NCI-H1048 (cell line): Measurements from ENCODE around the gene KIF13A.
"Not testable (repeated sequence)": the region's sequence is repeated elsewhere in the genome, so short reads cannot be mapped to it uniquely, and the experiment has no call there.

Experiments
- DNase-seq: peaks from one replicate; lab custom pipeline; 2025; lab: John Stamatoyannopoulos, UW

Gene KIF13A

DNA sequence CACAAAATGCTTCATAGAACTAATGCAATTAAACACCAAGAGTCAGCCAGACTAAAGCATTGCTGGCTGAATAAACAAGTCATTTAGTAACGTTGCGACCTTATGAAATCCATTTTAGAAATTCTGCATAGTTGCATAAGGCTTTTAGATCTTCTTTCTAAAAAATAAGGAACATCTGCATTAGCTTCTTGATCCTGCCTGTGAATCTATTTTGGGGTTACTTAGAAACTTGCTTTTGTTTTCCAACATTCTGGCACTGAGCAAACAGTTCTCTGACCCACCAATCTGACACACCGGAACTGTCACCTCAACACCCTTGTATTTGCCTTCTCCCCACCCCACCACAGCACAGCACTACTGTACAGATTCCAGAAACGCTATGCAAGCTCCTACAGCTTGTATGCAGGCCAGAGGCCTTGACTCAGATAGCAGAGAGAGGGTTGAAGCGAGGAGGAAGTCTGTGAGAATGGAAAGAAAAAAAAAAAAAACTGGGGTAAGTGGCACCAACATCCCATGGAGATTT is 55.0 kb downstream of the KIF13A start:
- no peak for DNase-seq

GRCh38 chr6:17931227-17931626 is 56.2 kb downstream of the KIF13A start:
- DNase-seq, result no peak

GRCh38 chr6:17930321-17930993 is 57.0 kb downstream of the KIF13A start:
- DNase-seq, result no peak

DNA sequence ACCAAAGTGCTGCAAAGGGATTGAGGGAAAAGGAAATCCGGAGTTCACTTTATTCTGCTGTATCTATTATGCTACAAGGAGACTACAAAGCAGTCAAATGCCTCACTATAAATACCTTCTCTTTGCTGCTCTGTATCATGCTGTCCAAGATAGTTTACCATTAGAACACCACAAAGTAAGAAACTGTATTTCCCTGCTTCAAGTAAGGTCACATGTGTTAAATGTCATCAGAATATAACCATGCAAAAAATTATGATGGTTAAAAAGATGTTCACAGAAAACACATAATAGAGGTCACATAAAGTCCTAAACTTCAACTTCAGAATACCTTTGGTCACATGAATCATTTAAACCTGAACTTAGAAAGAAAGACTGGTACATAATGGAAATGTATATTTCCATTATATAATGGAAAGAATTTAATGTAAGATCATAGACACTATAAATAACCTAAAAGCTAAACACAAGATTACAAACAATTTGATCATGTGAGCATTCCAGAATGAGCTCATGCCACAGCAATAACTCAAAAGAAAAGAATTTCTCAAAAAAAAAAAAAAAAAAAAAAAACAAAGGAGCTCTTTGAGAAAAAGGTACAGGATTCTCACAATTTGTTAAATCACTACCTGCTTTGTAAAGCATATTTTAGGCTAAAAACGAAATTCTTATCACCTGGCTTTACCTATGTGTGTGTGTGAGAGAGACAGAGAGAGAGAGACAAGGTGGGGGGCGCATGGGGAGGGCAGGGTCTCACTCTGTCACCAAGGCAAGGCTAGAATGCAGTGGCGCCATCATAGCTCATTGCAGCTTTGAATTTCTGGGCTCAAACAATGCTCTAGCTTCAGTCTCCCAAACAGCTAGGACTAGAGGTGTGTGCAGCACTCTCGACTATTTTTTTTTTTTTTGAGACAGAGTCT is 58.7 kb downstream of the KIF13A start:
- no peak for DNase-seq

DNA sequence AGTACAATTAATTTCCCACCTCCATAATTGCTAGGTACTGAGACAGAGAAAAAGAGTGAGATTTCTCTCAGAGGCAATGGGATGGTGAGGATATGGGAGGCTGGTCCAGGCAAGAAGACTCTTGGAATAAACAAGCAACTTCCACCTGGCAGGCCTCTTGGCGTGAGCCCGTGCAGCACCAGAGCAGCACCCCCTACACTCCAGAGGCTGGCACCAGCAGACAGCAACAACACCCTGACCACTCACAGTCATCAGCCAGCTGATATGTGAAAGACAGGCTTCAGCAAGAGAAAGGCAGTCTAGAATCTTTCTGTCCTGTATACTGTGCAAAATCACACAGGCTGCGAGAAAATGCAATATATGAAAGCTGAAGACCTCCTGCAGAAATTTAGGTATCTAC is 59.7 kb downstream of the KIF13A start:
- DNase-seq, result no peak

GRCh38 chr6:17923401-17923863 is 64.0 kb downstream of the KIF13A start:
- DNase-seq, result no peak

- DNase-seq, result no peak
These were observed 66.0 kb downstream of the KIF13A start for GRCh38 chr6:17921454-17921853.

DNA sequence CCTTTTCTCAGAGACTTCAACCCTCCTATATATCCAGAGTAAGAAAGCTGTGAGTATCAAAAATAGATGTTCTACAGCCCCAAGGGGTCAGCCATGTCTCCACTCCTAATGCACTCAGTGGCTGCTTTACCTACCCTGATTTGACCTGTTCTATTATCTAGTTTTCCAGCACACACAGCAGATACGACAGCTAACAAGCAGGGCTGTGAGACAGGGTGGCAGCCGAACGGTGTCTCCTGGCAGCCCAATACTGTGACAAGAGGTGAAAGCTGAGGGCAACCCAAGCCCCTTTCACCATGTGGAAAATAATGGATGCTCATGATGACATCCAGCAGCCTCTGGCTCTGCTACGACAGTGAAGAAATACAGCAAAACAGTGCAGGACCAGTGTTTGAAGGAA is 67.9 kb downstream of the KIF13A start:
- DNase-seq, result no peak

DNA sequence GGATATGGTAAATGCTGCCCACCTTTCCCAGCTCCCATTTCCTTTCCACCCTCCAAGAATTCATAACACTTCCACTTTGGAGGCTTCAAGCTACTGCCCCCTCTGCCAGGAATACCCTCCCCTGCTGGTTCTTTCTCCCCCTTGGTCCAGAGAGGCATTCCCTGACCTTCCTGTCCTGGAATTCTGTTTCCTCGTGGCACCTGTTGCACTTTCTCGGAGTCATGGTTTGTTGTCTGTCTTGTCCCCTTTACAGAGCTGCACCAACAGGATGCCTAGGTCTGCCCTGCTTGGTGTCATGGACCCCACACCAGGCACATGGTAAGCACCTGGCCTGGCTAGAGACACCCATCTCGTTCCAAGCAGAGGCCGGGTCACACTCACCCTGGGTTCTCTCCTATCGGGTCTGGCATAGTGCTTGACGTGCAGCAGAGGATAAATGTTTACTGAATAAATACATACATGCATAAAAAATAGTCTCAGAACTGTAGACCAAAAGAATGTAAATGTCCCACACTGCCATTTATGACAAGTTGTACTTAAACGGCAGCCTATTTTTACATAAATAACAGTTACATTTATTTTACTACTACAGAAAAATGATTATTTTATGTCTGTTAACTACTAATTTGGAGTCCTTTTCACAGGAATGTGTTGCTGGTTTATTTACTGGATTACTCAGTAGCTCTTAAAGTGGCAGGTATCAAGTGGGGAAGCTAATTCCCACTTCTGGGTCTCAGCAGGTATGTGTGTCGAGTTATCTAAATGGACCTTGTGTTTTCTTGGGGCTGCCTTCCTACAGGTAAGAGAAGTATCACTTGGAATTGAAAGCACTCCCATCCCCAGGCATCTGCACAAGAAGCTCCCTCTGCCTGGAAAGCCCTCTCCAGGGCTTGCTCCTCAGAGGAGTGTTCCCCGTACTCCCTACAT is 69.3 kb downstream of the KIF13A start:
- DNase-seq, result no peak

DNA sequence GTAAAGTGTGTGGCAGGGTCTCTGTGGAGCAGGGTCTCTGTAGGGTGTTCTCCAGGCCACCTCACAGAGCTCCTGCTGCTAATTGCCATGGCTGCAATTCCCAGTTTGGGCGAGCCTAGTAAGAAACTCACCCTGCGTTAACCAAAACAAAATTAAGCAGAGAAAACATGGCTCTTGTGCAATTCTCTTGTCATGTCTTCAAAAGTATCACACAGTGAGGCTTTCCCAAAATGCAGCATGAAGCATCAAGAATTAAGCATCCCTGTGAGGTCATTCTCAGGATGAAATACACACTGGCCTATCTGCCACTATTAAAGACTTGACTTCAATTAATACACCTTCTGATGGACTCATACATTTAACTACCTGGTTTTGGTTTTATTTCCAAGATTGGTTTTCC is 72.8 kb downstream of the KIF13A start:
- no peak for DNase-seq

GRCh38 chr6:17912521-17912920 is 74.9 kb downstream of the KIF13A start:
- DNase-seq, result no peak

DNA sequence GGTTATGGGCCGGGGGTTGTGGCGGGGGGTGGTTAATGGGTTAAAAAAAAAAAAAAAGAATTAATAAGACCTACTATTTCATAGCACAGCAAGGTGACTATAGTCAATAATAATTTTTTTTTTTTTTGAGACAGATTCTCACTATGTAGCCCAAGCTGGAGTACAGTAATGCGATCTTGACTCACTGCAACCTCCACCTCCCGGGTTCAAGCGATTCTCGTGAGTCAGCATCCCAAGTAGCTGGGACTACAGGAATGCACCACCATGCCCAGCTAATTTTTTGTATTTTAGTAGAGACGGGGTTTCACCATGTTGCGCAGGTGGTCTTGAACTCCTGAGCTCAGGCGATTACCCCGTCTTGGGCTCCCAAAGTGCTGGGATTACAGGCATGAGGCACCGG is 75.8 kb downstream of the KIF13A start:
- not testable (repeated sequence) for DNase-seq

GRCh38 chr6:17910189-17910588 is 77.2 kb downstream of the KIF13A start:
- no peak for DNase-seq

GRCh38 chr6:17908831-17909230 is 78.6 kb downstream of the KIF13A start:
- no peak for DNase-seq

DNA sequence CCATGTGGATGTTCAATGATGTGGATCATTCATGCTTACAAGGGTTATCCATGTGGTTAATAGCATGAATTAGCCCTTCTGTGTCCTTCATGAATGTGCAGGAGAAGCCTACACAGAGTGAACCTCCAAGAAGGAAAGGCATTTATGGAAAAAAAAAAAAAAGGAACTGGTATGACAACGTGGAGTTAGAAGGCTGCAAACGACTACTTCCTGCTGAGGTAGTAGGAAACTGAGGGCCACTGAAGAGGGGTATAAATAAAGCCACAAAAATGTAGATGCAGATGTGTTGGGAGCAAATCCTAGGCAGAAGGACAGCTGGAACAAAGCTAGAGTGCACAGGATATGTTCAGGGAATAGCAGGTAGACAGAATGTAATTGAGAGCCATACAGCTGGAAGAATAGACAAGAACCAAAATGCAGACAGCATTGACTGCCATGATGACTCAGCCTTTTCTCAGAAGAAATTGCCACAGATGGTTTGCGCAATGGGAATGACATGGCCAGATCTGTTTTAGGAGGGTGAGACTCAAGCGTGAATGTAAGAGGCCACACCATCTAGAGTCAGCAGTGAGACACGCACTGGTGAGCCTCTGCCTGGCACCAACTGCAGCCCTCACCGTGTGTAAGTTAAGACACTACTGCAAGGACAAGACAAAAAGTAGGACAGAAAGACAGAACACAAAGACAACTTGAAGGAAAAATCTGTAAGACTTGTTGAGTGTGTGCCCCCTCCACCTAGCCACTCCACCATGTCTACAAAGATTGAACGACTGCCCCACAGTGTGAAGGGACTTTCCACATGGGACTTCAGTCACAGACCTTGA is 79.8 kb downstream of the KIF13A start:
- no peak for DNase-seq

- DNase-seq, result no peak
These were observed 81.5 kb downstream of the KIF13A start for GRCh38 chr6:17905611-17906592.

DNA sequence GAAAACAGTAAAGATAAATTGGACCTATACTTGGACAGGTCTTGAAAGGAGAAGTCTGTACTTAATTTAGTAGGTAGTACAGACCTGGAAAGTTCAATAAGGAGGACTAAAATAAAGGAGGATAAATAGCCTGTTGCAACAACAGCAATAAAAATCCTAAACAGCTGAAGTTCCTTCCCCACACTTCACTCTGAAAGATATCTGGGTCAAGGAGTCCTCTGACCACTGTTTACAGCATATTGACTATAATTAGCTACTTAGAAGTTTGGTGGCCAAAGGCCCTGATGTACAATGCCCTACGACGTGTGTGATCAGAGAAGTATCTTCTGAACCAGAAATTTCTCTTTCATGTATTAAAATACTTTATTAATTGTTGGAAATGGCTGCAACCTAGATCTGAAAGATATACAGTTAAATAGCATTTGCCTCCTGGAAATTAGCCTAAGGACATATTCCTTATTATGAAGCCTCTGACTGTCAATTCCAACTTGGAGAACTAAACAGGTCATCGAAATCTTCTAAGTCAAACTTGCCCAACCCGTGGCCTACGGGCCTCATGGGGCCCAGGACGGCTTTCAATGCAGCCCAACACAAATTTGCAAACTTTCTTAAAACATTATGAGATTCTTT is 82.8 kb downstream of the KIF13A start:
- DNase-seq, result no peak

DNA sequence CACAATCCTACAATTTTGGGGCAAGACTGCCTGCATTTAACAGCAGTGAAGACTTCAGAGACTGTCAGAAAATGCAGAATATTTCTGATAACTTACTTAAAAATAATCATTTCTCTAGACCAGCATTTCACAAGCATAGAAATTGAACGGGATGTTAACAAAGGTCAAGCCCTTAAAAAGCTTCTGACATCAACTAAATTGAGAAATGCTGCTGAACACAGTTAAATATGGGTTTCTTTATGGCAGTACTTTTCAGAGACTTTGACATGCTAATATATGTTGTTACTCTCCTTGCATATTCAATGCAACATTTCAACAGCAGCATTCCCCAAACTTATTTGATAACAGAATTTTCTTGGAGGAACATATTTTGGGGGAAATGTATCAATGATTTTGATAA is 84.5 kb downstream of the KIF13A start:
- DNase-seq, result no peak

- DNase-seq, result no peak
These were observed 85.9 kb downstream of the KIF13A start for GRCh38 chr6:17901493-17901892.
